Urinary bladder (tissue), 4 donors: Measurements from ENCODE around the gene ZNF214. TPM values are rescaled to one million over a fixed set of nuclear protein-coding genes. Genes with fewer than 3 reads are reported as not detected.
"Not testable (repeated sequence)": the region's sequence is repeated elsewhere in the genome, so short reads cannot be mapped to it uniquely, and the experiment has no call there.

Experiments used
- DNase-seq: peaks from one replicate; pipeline ENCODE4 v3.0.0-alpha.2; 2015; ENCODE audit errors: extremely low spot score
- H3K27ac ChIP-seq: one replicate; pipeline ENCODE4 v1.5.1; 2013; ENCODE audit warnings: low read depth, mild to moderate bottlenecking, moderate library complexity
- H3K36me3 ChIP-seq: one replicate; pipeline ENCODE4 v1.6.1; 2013; ENCODE audit warnings: mild to moderate bottlenecking, moderate library complexity; ENCODE audit not compliant: insufficient read depth
- H3K4me1 ChIP-seq: one replicate; pipeline ENCODE4 v1.6.1; 2013; ENCODE audit warnings: mild to moderate bottlenecking, moderate library complexity; ENCODE audit not compliant: insufficient read depth
- H3K4me3 ChIP-seq: one replicate; pipeline ENCODE4 v1.5.1; 2013; ENCODE audit warnings: low read depth, low read length
- WGBS: extraction: QIAGEN DNeasy Blood & Tissue Kit; methylation state at CpG from one replicate; pipeline ENCODE4 v1.1.7; 2013; 5-methylcytosine and 5-hydroxymethylcytosine counted together
- polyA plus RNA-seq: library from polyadenylated mRNA; stranded (reverse); fragments of 200-250 nt; gene quantifications from one replicate; pipeline ENCODE4 v1.2.3, GENCODE V29; 2013
- total RNA-seq: library from RNA; depleted of rRNA; stranded (reverse); fragments of >200 nt; gene quantifications from one replicate; pipeline ENCODE4 v1.2.3, GENCODE V29; 2014
- donor health status: healthy with polysubstance abuse.
- donor health status: healthy.

Gene ZNF214
- total and polyA plus RNA-seq, 2 donors: 2.8 to 12.5 TPM

GRCh38 chr11:6962141-6962540 lies 58.0 kb downstream of the ZNF214 start:
- H3K4me1 ChIP-seq: no peaks in the 10 kb centered on the region
- no peaks in the 10 kb centered on the region for H3K36me3 ChIP-seq
- no peak overlapping the region for H3K4me3 ChIP-seq
- no peak for DNase-seq
- no peak overlapping the region for H3K27ac ChIP-seq

- H3K27ac ChIP-seq, H3K36me3 ChIP-seq, H3K4me1 ChIP-seq, DNase-seq, H3K4me3 ChIP-seq: not testable (repeated sequence)
- WGBS: 93% methylated on average over 10 of the region's 10 CpGs
Observed at GRCh38 chr11:6954248-6954647, 65.9 kb downstream of the ZNF214 start.

Other genes with a start within 250 kb of the ZNF214 start
- 0.26 TPM for gene OR2AG2, start 248.4 kb downstream of the ZNF214 start, total RNA-seq
- 0.03 TPM for gene OR2AG2, start 248.4 kb downstream of the ZNF214 start, polyA plus RNA-seq
- gene OR2AG1, start 237.3 kb downstream of the ZNF214 start, total RNA-seq: not detected
- gene OR2AG1, start 237.3 kb downstream of the ZNF214 start, polyA plus RNA-seq: not detected
- gene OR6A2, start 220.7 kb downstream of the ZNF214 start, total RNA-seq: 0.85 TPM
- not detected for gene OR6A2, start 220.7 kb downstream of the ZNF214 start, polyA plus RNA-seq
- not detected for gene OR10A5, start 174.7 kb downstream of the ZNF214 start, total RNA-seq
- gene OR10A5, start 174.7 kb downstream of the ZNF214 start, polyA plus RNA-seq: not detected
- gene OR10A2, start 157.3 kb downstream of the ZNF214 start, total RNA-seq: not detected
- not detected for gene OR10A2, start 157.3 kb downstream of the ZNF214 start, polyA plus RNA-seq
- gene OR10A4, start 143.7 kb downstream of the ZNF214 start, total RNA-seq: not detected
- gene OR10A4, start 143.7 kb downstream of the ZNF214 start, polyA plus RNA-seq: not detected
- gene OR2D2, start 127.8 kb downstream of the ZNF214 start, total RNA-seq: 0.53 TPM
- not detected for gene OR2D2, start 127.8 kb downstream of the ZNF214 start, polyA plus RNA-seq
- gene OR2D3, start 99.3 kb downstream of the ZNF214 start, total RNA-seq: not detected
- gene OR2D3, start 99.3 kb downstream of the ZNF214 start, polyA plus RNA-seq: not detected
- 2.0 TPM for gene ZNF215, start 93.9 kb downstream of the ZNF214 start, total RNA-seq
- gene ZNF215, start 93.9 kb downstream of the ZNF214 start, polyA plus RNA-seq: 0.47 TPM
- gene NLRP14, start 133 bp upstream of the ZNF214 start, total RNA-seq: 0.42 TPM
- 0.01 TPM for gene NLRP14, start 133 bp upstream of the ZNF214 start, polyA plus RNA-seq
- gene RBMXL2, start 68.7 kb upstream of the ZNF214 start, total RNA-seq: not detected
- gene RBMXL2, start 68.7 kb upstream of the ZNF214 start, polyA plus RNA-seq: not detected
- gene SYT9, start 231.6 kb upstream of the ZNF214 start, total RNA-seq: 2.6 TPM
- gene SYT9, start 231.6 kb upstream of the ZNF214 start, polyA plus RNA-seq: 1.3 TPM